NK-92 (cell line): Measurements from ENCODE around the gene B4GALNT2.
"Not testable (repeated sequence)": the region's sequence is repeated elsewhere in the genome, so short reads cannot be mapped to it uniquely, and the experiment has no call there.

ENCODE experiments used
- DNase-seq: peaks from one replicate; lab custom pipeline; 2025; ENCODE audit not compliant: unreplicated experiment; lab: John Stamatoyannopoulos, UW

B4GALNT2 gene

DNA sequence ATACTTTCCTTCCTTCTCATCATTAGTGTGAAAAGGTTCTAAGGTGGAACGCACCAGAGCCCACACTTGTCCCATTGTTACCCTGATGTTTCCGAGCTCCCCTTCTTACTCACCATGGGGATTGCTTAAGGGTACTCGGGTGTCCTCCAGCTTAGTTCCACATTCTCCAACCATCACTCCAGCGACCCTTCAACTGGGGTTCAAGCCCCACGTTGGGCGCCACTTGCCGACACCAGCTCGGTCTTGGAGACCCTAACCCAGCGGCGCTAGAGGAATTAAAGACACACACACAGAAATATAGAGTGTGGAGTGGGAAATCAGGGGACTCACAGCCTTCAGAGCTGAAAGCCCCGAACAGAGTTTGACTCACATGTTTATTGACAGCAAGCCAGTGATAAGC lies 43.4 kb downstream of the B4GALNT2 start:
- not testable (repeated sequence) for DNase-seq

DNA sequence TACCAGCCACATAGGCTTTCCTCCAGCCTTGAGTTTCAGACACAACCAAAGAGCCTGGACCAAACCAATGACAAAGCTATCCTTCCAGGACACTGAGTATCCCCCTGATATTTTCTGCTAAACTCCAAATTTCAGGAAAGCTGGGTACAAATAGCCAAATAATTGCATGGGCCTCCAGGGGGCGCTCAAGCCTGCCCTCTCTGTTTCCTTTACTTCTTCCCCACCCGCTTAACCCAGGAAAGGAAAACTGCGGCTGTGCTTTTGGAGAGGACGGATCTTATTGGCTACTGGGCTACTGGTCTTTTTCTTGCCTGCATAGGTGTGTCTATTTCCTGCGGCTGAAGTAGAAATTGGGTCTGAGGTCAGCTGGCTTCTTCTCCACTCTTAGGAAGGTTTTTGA lies 47.7 kb downstream of the B4GALNT2 start:
- DNase-seq, result no peak

- DNase-seq, result no peak
Measured at GRCh38 chr17:49180998-49181635, 48.5 kb downstream of the B4GALNT2 start.

- no peak for DNase-seq
Measured at GRCh38 chr17:49183341-49183740, 50.8 kb downstream of the B4GALNT2 start.

GRCh38 chr17:49183801-49184200 lies 51.2 kb downstream of the B4GALNT2 start:
- no peak for DNase-seq

- not testable (repeated sequence) for DNase-seq
Measured at GRCh38 chr17:49184522-49184921, 52.0 kb downstream of the B4GALNT2 start.

GRCh38 chr17:49185381-49185780 lies 52.8 kb downstream of the B4GALNT2 start:
- not testable (repeated sequence) for DNase-seq

- DNase-seq, result no peak
Measured at GRCh38 chr17:49187301-49187700, 54.7 kb downstream of the B4GALNT2 start.

DNA sequence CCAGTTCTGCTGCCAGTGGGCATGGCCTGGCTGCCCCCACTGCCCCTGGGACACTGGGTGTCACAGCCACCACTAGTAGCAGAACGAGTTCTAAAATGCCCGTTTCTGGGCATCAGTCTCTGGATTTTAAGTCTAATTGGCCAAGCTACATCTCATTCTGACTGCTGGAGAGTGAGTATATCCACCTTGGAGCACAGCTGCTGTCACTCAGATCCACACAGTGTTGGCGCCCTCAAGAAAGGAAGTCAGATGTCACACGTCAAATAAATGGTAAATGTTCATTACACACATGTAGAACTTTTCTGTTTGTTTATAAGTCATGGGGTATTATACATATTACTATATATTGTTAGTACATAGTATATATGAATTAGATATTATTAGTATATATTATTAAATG lies 58.4 kb downstream of the B4GALNT2 start:
- DNase-seq, result no peak

DNA sequence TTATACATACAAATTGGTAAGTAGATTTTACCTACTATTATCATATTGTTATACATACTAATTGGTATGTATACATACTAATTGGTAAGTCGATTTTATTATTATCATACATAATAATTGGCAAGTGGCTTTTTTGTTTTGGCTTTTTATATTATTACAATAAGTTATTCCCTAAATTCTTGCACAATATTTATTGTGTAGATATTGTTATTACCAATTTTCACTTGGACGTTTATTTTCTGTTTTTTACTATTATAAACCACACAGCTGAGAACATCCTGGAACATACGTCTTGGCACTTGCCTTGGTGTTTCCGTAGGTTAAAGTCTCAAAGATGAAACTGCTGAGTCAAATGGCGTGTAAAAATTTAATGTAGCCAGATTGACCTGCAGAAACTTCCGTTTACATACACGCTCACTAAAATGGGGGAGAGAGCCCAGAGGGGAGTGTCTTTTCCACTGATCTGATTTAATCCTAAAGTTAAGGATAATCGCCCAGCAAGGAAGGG lies 58.9 kb downstream of the B4GALNT2 start:
- DNase-seq, result no peak

DNA sequence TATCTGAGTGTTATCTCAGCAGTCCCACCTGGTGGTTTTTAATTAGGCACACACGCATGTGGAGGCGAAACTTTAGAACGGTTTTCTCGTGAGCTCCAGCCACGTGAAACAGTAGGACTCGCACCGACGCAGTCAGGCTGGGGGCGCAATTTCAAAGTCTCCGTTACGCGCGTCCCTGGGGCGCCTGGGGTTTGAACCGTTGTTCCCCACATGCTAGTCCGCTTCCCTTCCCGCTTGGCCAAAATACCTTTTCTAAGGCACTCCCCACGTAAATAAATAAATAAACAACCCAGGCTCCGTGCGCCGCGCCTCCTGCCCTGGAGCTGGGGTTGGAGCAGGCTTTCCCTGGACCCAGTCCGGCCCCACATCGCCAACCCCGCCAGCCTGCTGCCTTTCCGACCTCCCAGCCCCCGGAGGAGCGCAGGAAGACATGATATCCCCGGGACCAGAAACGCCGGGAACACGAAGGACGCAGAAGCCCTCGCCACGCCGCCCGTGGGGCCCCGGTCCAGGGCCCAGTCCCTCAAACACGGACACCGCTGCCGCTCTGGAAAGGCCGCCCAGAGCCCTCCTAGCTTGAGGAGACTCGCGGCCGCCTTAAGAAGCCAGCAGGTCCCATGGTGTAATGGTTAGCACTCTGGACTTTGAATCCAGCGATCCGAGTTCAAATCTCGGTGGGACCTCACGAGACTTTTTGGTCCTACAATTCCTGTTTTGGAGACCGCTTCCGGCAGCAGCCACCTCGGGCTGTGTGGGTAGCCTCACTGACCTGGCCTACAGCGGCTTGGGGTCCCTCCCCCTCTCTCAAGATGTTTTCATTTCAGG lies 59.6 kb downstream of the B4GALNT2 start:
- DNase-seq, result peak; percentile 72

DNA sequence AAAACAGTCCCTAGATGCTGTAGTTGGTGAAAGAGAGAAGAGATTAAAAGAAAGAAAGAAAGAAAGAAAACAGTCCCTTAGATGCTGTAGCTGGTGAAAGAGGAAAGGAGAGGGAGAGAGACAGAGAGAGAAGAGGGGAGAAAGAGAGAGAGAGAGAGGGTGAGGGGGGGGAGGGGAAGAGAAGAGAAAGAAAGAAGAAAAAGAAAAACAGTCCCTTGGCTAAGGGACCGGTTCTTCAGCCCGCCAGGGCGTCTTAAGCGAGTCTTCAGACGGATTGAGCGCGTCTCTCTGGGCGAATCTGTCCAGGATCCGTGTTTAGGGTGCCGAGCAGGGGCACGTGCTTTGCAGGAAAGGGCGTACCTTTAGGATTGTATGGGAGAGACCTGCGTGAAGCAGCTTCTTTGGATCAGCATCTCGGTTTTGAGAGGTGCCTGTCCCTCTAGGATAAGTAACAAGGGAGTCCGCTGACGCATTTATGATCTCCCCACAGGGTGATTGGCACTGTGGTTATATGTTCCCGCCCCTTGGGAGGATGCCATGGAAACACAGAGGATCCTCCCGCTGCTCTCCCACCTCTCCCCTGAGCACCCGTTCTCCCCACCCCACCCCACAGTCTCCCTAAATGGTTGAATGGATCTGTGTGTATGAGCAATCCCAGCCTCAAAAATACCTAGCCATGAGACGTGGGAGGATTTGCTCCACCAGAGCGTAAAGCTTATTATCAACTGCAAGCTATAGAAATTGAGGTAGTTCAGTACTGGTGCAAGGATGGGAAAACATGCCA lies 61.1 kb downstream of the B4GALNT2 start:
- DNase-seq, result no peak

DNA sequence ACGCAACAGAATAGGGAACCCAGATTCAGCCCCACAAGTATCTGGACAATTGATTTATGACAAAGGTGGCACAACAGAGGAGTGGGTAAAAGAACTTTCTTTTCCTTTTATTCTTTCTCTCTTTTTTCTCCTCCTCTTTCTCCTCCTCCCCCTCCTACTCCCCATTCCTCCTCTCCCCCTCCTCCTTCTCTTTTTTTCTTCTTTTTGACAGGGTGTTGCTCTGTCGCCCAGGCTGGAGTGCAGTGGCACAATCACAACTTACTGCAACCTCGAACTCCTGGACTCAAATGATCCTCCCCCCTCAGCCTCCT lies 61.7 kb downstream of the B4GALNT2 start:
- DNase-seq, result no peak

GRCh38 chr17:49195751-49196150 lies 63.2 kb downstream of the B4GALNT2 start:
- no peak for DNase-seq

GRCh38 chr17:49196520-49196919 lies 64.0 kb downstream of the B4GALNT2 start:
- no peak for DNase-seq

DNA sequence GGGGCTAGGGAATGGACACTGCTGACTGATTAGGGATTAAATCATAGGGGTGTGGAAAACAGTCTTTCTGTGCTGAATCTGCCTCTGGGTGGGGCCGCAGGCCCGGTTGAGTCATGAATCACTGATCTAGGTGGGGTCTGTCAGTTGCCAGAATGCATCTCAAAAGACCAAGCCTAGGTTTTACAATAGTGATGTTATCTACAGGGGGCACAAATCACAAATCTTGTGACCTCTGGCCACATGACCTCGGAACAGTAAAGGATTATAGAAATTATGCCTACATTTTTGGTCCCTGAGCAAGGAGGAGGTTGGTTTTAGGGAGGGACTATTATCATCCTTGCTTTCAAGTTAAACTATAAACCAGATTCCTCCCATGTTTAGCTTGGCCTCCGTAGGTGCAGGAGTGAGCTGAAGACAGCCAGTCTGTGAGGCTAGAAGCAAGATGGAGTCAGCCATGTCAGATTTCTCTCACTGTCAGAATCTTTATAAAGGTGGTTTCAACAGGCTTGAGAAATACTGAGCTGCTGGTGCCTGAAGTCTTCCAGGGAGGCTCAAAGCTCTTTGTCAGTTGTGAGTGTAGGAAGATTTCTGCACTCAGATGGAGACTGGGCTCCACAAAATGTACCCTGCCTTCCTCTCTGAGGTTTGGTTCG lies 64.9 kb downstream of the B4GALNT2 start:
- no peak for DNase-seq

DNA sequence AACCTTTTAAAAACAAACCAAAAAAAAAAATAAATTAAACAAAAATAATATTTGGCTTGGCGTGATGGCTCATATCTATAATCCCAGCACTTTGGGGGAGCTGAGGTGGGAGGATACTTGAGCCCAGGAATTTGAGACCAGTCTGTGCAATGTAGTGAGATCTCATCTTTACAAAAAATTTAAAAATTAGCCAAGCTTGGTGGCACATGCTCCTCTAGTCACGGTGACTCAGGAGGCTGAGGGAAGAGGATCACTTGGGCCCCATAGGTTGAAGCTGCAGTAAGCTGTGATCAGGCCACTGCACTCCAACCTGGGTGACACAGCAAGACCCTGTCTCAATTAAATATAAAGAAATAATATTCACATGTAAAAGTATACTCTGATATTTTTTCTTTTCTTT lies 65.6 kb downstream of the B4GALNT2 start:
- DNase-seq, result no peak

- DNase-seq, result no peak
Measured at GRCh38 chr17:49200423-49201083, 68.0 kb downstream of the B4GALNT2 start.

DNA sequence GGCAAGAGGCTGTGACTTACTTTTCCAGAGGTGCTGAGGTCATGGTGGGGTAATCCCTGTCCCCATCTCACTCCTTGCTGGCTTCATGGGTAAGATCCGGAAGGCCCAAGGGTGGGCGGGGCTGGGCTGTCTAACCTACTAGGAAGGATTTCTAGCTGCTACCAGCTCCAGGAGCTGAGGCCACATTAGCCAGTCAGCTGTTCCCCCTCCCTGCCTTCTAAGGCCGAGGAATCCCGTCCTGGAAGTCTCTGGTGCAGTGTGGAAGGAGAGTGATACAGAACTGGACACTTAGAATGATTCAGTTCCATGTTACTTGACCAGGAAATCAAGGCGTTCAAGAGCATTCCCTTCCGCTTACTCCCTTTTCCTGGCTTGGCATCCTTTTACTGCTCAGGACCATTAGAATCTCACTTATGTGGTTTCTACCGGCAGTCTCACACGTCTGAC lies 68.9 kb downstream of the B4GALNT2 start:
- no peak for DNase-seq

DNA sequence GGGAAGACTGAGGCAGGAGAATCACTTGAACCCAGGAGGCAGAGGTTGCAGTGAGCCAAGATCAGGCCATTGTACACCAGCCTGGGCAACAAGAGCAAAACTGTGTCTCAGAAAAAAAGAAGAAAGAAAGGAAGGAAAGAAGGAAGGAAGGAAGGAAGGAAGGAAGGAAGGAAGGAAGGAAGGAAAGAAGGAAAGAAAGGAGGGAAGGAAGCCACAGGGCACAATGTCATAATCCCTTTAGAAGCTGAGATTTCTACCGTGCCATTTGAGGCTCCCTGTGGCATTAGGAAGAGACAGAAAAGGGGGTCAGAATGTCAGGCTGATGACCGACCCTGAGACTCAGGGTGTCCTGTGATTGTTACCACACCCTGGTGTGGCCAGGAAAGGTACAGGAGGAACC lies 71.2 kb downstream of the B4GALNT2 start:
- no peak for DNase-seq

DNA sequence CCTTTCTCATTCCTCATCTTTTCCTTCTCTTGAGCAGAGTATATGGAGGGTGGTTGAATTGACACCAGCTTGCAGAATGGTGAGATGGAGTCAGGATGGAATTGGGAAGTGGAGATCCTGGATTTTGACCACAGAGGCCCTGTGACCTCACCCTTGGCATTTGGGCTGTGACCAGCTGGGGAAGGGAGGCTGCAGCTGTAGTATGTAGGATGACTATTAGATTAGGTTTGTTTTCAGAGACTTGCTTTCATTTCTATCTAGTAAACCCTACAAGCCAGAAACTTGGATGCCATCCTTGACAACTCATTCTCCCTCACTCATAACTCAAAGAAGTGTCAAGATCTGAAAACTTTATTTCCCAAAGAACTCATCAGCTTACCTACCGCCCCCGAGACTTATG lies 71.9 kb downstream of the B4GALNT2 start:
- DNase-seq, result no peak
